WTC11 (cell line): Measurements from ENCODE around the gene AQP2. TPM values are rescaled to one million over a fixed set of nuclear protein-coding genes. Genes with fewer than 3 reads are reported as not detected.

Experiments
- ATAC-seq: fragments of 200-7000 bp; cut with Tn5 transposase; 2 replicates; pipeline ENCODE4 v1.10.0; 2021; ENCODE audit warnings: mild to moderate bottlenecking, moderate library complexity
- CTCF ChIA-PET: fragments of 300-600 bp; sonication (Branson Sonifier 250); formaldehyde crosslinking; loops from one replicate; lab custom pipeline; 2021; ENCODE audit warnings: antibody characterized with exemption; lab: Charles Lee
- POLR2A ChIA-PET: fragments of 350-600 bp; sonication (Branson Sonifier 250); formaldehyde crosslinking; loops from one replicate; lab custom pipeline; 2021; ENCODE audit warnings: antibody characterized with exemption; lab: Charles Lee
- DNase-seq: peaks from one replicate; pipeline ENCODE4 v3.0.0; 2021; ENCODE audit warnings: low spot score
- H3K27ac Mint-ChIP-seq: 2 replicates; pipeline ENCODE4 v1.8.0; 2021; ENCODE audit warnings: mixed read lengths
- H3K27me3 Mint-ChIP-seq: 2 replicates; pipeline ENCODE4 v1.8.0; 2021; ENCODE audit warnings: low read depth, mild to moderate bottlenecking, moderate library complexity, mixed read lengths
- H3K36me3 Mint-ChIP-seq: 2 replicates; pipeline ENCODE4 v1.8.0; 2021; ENCODE audit warnings: mixed read lengths
- H3K4me1 Mint-ChIP-seq: 2 replicates; pipeline ENCODE4 v1.8.0; 2022; ENCODE audit warnings: mixed read lengths
- H3K4me3 Mint-ChIP-seq: 2 replicates; pipeline ENCODE4 v1.8.0; 2021; ENCODE audit warnings: mild to moderate bottlenecking, moderate library complexity, mixed read lengths
- H3K9me3 Mint-ChIP-seq: 2 replicates; pipeline ENCODE4 v1.8.0; 2021; ENCODE audit warnings: mixed read lengths
- E2F5 ChIP-seq: sonication (generic); formaldehyde crosslinking; IDR thresholded peaks from 2 replicates; pipeline ENCODE4 v1.8.1; 2022; ENCODE audit warnings: mild to moderate bottlenecking, moderate library complexity, missing genetic modification reagents
- ELF4 ChIP-seq: sonication (generic); formaldehyde crosslinking; IDR thresholded peaks from 2 replicates; pipeline ENCODE4 v1.8.1; 2022; ENCODE audit warnings: low read depth, mild to moderate bottlenecking, moderate library complexity, missing genetic modification reagents
- FOXP1 ChIP-seq: sonication (generic); formaldehyde crosslinking; IDR thresholded peaks from 2 replicates; pipeline ENCODE4 v1.8.0; 2022; ENCODE audit warnings: missing genetic modification reagents, mild to moderate bottlenecking, moderate library complexity, borderline replicate concordance
- JAZF1 ChIP-seq: fragments of 250-450 bp; sonication (Bioruptor Pico); IDR thresholded peaks from 2 replicates; pipeline ENCODE4 v1.9.0; 2021; ENCODE audit warnings: moderate library complexity, mild to moderate bottlenecking, inconsistent platforms
- KAT7 ChIP-seq: sonication (generic); formaldehyde crosslinking; IDR thresholded peaks from 2 replicates; pipeline ENCODE4 v1.8.1; 2023; ENCODE audit warnings: missing genetic modification reagents, mild to moderate bottlenecking, borderline replicate concordance
- NFATC4 ChIP-seq: fragments of 250-450 bp; sonication (Bioruptor Pico); IDR thresholded peaks from 2 replicates; pipeline ENCODE4 v1.9.0; 2021; ENCODE audit warnings: mild to moderate bottlenecking
- NR1H2 ChIP-seq: sonication (generic); formaldehyde crosslinking; IDR thresholded peaks from 2 replicates; pipeline ENCODE4 v1.9.0; 2021; ENCODE audit warnings: mild to moderate bottlenecking, moderate library complexity, missing genetic modification reagents
- NR3C1 ChIP-seq: sonication (generic); formaldehyde crosslinking; conservative IDR thresholded peaks from 2 replicates; pipeline ENCODE4 v1.8.1; 2023; ENCODE audit warnings: low read depth, mild to moderate bottlenecking, missing genetic modification reagents
- PRDM15 ChIP-seq: sonication (generic); formaldehyde crosslinking; IDR thresholded peaks from 2 replicates; pipeline ENCODE4 v1.8.0; 2022; ENCODE audit warnings: missing genetic modification reagents
- PRRX2 ChIP-seq: fragments of 250-450 bp; sonication (Bioruptor Pico); IDR thresholded peaks from 2 replicates; pipeline ENCODE4 v1.8.0; 2021; ENCODE audit warnings: mild to moderate bottlenecking
- SMAD3 ChIP-seq: sonication (generic); formaldehyde crosslinking; IDR thresholded peaks from 2 replicates; pipeline ENCODE4 v1.8.0; 2022; ENCODE audit warnings: missing genetic modification reagents, mild to moderate bottlenecking, borderline replicate concordance
- SOX15 ChIP-seq: fragments of 250-450 bp; sonication (Bioruptor Pico); IDR thresholded peaks from 2 replicates; pipeline ENCODE4 v1.9.0; 2021; ENCODE audit warnings: mild to moderate bottlenecking
- STAT6 ChIP-seq: sonication (generic); formaldehyde crosslinking; conservative IDR thresholded peaks from 2 replicates; pipeline ENCODE4 v1.8.1; 2023; ENCODE audit warnings: mild to moderate bottlenecking, low read depth, missing genetic modification reagents, moderate library complexity
- total RNA-seq: library from RNA; stranded (reverse); gene quantifications from 3 replicates; pipeline ENCODE4 v1.2.3, GENCODE V29; 2021
- TF ChIP-seq, protein P1 (sequence below): sonication (generic); formaldehyde crosslinking; IDR thresholded peaks from 2 replicates; pipeline ENCODE4 v1.8.1; 2023; ENCODE audit warnings: mild to moderate bottlenecking, missing genetic modification reagents, moderate library complexity
- TF ChIP-seq, protein P2 (sequence below): fragments of 250-450 bp; sonication (Bioruptor Pico); IDR thresholded peaks from 2 replicates; pipeline ENCODE4 v1.8.0; 2021; ENCODE audit warnings: mild to moderate bottlenecking

Gene AQP2
- total RNA-seq, 1 experiment from 2014 or later: not detected

GRCh38 chr12:49930515-49931288 is 19.8 kb upstream of the AQP2 start (continued):
- no peak for TF ChIP-seq PRDM15 (CRISPR knock-in tag)
- TF ChIP-seq, protein P1, sequence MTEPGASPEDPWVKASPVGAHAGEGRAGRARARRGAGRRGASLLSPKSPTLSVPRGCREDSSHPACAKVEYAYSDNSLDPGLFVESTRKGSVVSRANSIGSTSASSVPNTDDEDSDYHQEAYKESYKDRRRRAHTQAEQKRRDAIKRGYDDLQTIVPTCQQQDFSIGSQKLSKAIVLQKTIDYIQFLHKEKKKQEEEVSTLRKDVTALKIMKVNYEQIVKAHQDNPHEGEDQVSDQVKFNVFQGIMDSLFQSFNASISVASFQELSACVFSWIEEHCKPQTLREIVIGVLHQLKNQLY (CRISPR knock-in tag): no peak
- TF ChIP-seq, protein P2, sequence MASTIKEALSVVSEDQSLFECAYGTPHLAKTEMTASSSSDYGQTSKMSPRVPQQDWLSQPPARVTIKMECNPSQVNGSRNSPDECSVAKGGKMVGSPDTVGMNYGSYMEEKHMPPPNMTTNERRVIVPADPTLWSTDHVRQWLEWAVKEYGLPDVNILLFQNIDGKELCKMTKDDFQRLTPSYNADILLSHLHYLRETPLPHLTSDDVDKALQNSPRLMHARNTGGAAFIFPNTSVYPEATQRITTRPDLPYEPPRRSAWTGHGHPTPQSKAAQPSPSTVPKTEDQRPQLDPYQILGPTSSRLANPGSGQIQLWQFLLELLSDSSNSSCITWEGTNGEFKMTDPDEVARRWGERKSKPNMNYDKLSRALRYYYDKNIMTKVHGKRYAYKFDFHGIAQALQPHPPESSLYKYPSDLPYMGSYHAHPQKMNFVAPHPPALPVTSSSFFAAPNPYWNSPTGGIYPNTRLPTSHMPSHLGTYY: no peak
- no peak for TF ChIP-seq NR1H2
- no peak for TF ChIP-seq PRRX2
- no peak for TF ChIP-seq STAT6 (CRISPR knock-in tag)

- H3K27ac Mint-ChIP-seq: no peak overlapping the region
- TF ChIP-seq SOX15 (CRISPR knock-in tag) (no peak), ELF4 (no peak), E2F5 (CRISPR knock-in tag) (no peak), PRRX2 (no peak), JAZF1 (CRISPR knock-in tag) (no peak), NFATC4 (CRISPR knock-in tag) (no peak), KAT7 (no peak), NR3C1 (CRISPR knock-in tag) (no peak), SMAD3 (CRISPR knock-in tag) (no peak), FOXP1 (CRISPR knock-in tag) (no peak)
- ChIA-PET CTCF (interaction anchor here (0.9 to 3.3 kb wide), 2 partner anchors 14 to 19 kb away, joined by 3 to 21 read pairs; partner anchors contain the start of gene AQP2), POLR2A (no interaction called here)
- H3K27me3 Mint-ChIP-seq: no peaks in the 10 kb centered on the region; the same call in 1 of the 2 replicates
- ATAC-seq: no peak
- H3K9me3 Mint-ChIP-seq: no peaks in the 10 kb centered on the region
- DNase-seq: no peak
- peaks cover 3% of the 10 kb centered on the region; the same call in 1 of the 2 replicates for H3K4me1 Mint-ChIP-seq
- H3K36me3 Mint-ChIP-seq: no peaks in the 10 kb centered on the region
- H3K4me3 Mint-ChIP-seq: no peak overlapping the region
These were observed 18.5 kb upstream of the AQP2 start for GRCh38 chr12:49932023-49932422.
